Measurements from ENCODE around the gene NOVA2. TPM values are rescaled to one million over a fixed set of nuclear protein-coding genes. Genes with fewer than 3 reads are reported as not detected.

NOVA2 gene
- total RNA-seq, 1 donor from 2014 or later: 5.0 TPM

DNA sequence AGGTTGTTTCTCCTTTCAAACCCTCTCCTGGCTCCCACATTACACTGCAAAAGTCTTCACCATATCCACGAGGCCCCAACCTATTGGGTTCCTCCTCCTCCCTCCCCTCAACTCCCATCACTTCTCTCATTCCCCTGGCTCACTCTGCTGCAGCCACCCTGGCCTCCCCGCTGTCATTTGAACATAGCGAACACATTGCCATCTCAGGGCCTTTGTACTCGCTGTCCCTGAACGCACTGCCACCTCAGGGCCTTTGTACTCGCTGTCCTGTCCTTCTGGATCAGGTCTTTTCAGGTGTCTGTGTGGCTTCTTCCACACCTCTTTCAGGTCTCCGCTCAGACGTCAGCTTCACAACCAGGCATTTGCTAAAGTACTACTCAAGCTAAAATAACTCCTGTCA is 23.3 kb upstream of the NOVA2 start:
- Mint-ChIP-seq H3K27ac (peak overlapping the region; percentile 53), H3K4me1 (ENCODE audit: unreplicated experiment) (peaks cover 27% of the 10 kb centered on the region), H3K4me3 (no peak overlapping the region), H3K27me3 (peaks cover 19% of the 10 kb centered on the region), H3K9me3 (no peaks in the 10 kb centered on the region), H3K36me3 (peaks cover 3% of the 10 kb centered on the region)
- DNase-seq (ENCODE audit: extremely low spot score, unreplicated experiment): no peak
- TF ChIP-seq, protein P1, sequence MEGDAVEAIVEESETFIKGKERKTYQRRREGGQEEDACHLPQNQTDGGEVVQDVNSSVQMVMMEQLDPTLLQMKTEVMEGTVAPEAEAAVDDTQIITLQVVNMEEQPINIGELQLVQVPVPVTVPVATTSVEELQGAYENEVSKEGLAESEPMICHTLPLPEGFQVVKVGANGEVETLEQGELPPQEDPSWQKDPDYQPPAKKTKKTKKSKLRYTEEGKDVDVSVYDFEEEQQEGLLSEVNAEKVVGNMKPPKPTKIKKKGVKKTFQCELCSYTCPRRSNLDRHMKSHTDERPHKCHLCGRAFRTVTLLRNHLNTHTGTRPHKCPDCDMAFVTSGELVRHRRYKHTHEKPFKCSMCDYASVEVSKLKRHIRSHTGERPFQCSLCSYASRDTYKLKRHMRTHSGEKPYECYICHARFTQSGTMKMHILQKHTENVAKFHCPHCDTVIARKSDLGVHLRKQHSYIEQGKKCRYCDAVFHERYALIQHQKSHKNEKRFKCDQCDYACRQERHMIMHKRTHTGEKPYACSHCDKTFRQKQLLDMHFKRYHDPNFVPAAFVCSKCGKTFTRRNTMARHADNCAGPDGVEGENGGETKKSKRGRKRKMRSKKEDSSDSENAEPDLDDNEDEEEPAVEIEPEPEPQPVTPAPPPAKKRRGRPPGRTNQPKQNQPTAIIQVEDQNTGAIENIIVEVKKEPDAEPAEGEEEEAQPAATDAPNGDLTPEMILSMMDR (conservative IDR thresholded peaks at IDR 0.05): no peak

DNA sequence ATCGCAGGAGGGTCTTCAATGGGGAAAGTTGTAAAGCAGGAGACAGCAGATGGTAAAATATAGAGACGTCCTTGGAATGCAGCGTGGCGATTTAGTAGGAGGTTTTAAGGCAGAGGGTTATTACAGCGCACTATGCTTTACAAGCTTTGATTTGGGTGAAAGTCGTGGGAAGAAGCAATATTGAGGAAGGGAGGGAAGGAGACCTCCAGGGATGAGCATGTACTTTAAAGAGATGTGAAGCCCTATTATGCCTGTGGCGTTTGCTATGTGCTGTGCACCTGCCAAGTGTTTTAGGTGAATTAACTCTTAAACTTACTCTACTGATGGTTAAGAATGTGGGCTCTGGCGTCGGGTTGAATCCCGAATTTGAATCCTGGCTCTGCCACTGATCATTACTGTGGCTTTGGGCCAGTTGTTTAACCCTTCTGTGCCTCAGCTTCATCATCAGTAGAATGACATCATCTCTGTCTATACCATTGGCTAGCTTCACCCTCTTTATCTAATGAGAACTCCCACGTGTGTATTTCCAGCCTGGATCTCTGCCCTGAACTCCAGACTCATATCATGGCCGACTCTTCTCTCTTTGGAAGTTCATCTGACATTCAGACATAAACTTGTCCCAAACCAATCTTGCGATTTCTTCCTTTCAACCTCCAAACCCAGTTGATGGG is 22.2 kb upstream of the NOVA2 start:
- no peak for DNase-seq (ENCODE audit: extremely low spot score, unreplicated experiment)
- TF ChIP-seq, protein P1 (conservative IDR thresholded peaks at IDR 0.05): no peak
- Mint-ChIP-seq H3K4me1 (ENCODE audit: unreplicated experiment) (peaks cover 27% of the 10 kb centered on the region), H3K9me3 (no peaks in the 10 kb centered on the region), H3K4me3 (no peak overlapping the region), H3K27ac (no peak overlapping the region), H3K27me3 (peaks cover 19% of the 10 kb centered on the region), H3K36me3 (peaks cover 3% of the 10 kb centered on the region)

DNA sequence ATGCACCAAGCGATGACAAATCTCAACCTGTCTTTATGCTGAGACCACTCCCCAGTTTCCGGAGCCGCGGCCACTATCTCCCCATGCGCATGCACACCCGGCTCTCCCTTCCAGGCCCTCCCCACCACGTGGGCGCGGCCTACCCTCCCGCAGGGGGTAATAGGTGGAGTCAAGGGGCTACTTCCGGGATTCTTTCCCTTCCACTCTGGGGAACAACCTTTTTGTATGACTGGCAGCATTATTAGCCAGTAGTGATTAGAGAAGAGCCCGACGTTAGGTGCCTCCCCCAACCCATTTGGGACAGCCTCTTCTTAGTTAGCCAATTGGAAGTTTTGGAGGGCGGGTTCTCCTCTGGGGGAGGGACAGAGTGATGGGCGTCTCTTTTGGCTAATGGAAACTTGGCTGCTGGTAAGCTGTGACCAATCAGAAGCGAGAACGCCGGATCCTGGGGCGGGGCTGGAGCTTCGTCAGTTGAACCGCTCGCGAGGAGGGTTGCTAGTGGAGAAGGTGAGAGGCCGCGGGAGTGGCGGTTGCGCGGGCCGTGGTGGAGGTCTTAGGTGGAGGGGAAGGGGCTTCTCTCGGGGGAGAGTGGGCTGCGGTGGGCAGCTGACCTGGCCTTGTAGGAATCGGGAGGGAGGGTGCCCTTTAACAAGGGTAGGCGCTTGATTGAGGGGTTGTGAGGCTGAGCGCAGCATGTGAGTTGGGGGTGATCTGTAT is 21.5 kb upstream of the NOVA2 start, which contains the start of gene CCDC61:
CCDC61 (plus strand) TSS at position 470 of the 717 bp plus-strand sequence. CDS start 7,552 bp downstream, outside the sequence.
- DNase-seq (ENCODE audit: extremely low spot score, unreplicated experiment): peak; percentile 95
- Mint-ChIP-seq H3K27ac (no peak within 1 kb of the TSS), H3K36me3 (peaks cover 3% of the 10 kb centered on the region), H3K27me3 (peaks cover 18% of the 10 kb centered on the region), H3K4me1 (ENCODE audit: unreplicated experiment) (peaks cover 22% of the 10 kb centered on the region), H3K9me3 (no peaks in the 10 kb centered on the region), H3K4me3 (no peak within 1 kb of the TSS)
- TF ChIP-seq, protein P1 (conservative IDR thresholded peaks at IDR 0.05): no peak

DNA sequence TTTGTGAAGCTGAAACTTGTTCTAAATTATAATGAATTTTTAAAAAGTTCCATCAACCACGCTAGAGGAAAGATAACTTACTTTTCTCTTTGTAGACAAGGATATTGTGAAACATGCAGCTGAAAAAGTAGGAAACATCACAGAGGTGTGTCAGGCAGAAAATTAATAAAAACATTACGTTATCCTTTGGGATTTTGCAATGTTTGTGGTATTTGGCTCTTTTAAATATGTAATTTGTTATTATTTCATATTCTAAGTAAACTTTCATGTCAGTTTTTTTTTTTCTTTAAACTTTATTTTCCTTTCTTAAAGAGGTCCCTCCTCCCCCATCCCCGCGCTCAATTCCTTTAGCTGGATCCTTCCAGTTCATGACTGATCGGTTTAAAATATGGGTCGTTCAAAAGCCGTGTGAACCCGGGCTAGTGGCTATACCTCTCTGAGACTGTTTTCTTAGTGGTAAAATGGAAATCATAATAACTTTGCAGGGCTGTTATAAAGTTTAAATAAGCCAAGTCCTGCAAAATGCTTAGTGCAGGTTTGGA is 20.9 kb upstream of the NOVA2 start:
- no peak for DNase-seq (ENCODE audit: extremely low spot score, unreplicated experiment)
- TF ChIP-seq, protein P1 (conservative IDR thresholded peaks at IDR 0.05): no peak
- no peak overlapping the region for H3K4me3 Mint-ChIP-seq
- H3K36me3 Mint-ChIP-seq: peaks cover 3% of the 10 kb centered on the region
- no peak overlapping the region for H3K27ac Mint-ChIP-seq
- H3K27me3 Mint-ChIP-seq: peaks cover 15% of the 10 kb centered on the region
- peaks cover 16% of the 10 kb centered on the region for H3K4me1 Mint-ChIP-seq (ENCODE audit: unreplicated experiment)
- no peaks in the 10 kb centered on the region for H3K9me3 Mint-ChIP-seq

DNA sequence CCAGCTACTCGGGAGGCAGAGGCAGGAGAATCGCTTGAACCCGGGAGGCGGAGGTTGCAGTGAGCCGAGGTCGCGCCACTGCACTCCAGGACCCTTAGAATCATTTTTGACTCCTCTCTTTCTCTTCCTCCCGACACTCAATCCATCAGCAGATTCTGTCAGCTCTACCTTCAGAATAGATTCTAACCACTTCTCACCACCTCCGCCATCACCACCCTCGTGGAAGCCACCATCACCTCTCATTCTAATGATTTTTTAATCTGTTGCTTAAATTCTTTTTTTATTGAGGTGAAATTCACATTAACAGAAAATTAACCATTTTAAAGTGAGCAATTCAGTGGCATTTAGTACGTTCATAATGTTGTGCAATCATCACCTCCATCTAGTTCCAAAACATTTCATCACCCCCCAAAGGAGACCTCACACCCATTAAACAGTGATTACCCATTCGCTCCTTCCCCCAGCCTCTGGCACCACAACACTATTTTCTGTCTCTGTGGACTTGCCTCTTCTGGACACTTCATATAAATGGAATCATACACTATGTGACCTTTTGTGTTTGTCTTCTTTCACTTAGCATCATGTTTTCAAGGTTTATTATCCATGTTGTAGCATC is 16.6 kb upstream of the NOVA2 start:
- Mint-ChIP-seq H3K27me3 (peaks cover 17% of the 10 kb centered on the region), H3K36me3 (no peaks in the 10 kb centered on the region), H3K4me1 (ENCODE audit: unreplicated experiment) (no peaks in the 10 kb centered on the region), H3K27ac (no peak overlapping the region), H3K4me3 (no peak overlapping the region), H3K9me3 (no peaks in the 10 kb centered on the region)
- TF ChIP-seq, protein P1 (conservative IDR thresholded peaks at IDR 0.05): no peak
- DNase-seq (ENCODE audit: extremely low spot score, unreplicated experiment): no peak
